ENCODE data around the gene CCDC85C. TPM values are rescaled to one million over a fixed set of nuclear protein-coding genes. Genes with fewer than 3 reads are reported as not detected.

The CCDC85C gene
- total and polyA plus RNA-seq, 2 experiments from 2014 or later = 4.5 to 24.9 TPM

DNA sequence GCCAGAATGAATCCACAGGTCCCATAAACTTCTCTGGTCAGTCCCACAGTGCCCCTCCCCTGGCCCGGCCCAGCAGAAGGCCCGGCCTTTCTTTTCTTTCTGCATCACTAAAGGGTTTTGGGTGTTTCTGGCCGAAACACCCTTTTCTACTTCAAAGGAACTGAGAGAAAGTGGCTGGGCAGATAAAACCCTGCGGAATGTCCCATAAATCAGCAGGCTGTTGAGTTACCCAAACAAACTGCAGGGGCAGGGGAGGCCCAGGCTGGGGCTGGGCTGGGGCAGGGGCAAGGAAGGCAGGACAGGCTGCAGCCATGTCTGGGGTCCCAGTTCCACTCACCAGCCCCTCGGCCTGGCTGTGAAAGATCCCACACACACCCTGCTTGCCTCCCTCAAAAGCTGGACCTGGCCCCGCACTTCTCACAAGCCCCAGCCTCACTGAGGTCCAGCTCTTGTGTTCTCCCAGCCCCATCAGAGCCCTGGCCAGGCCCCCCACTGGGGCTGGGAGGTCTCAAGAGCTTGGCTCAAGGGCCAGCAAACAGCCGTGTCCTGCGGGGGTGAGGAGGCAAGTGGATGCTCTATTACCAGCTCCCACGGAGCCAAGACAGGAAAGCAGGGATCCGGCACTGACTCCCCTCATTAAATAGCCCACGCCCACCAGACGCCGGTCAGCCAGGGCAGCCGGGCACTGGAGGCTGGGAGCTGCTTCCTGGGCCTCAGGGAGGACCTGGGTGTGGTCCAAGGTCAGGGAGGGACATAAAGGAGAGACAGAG lies 80.9 kb downstream of the CCDC85C start:
- Histone ChIP-seq H3F3A (replicated peaks; ENCODE audit: low read depth) (0 out of 2 replicates have a peak, but pooled peaks cover 8% of the 10 kb centered on the region), H3K4me1 (ENCODE audit: insufficient read depth) (peaks cover 38% of the 10 kb centered on the region), H3K9me2 (ENCODE audit: insufficient read depth) (no peaks in the 10 kb centered on the region), H3K27ac (ENCODE audit: low read depth) (peak overlapping the region; percentile 59), H3K36me3 (ENCODE audit: insufficient read depth) (no peaks in the 10 kb centered on the region), H3K4me3 (0 out of 2 replicates have a peak overlapping the region, but pooled peaks have one; percentile 26), H3K4me2 (peak overlapping the region; percentile 64), H3K27me3 (ENCODE audit: insufficient read depth) (no peaks in the 10 kb centered on the region), H4K20me1 (replicated peaks; ENCODE audit: insufficient read depth) (no peaks in the 10 kb centered on the region; the same call in 1 of the 2 replicates), H2AFZ (no peak overlapping the region), H3K79me2 (replicated peaks; ENCODE audit: insufficient read depth) (no peaks in the 10 kb centered on the region)
- DNase-seq (ENCODE audit: low spot score) (no peak), ATAC-seq (peak; percentile 17)
- Mint-ChIP-seq H3K27ac (no peak overlapping the region), H3K36me3 (ENCODE audit: low read depth) (no peaks in the 10 kb centered on the region; the same call in 2 of the 3 replicates), H3K4me3 (no peak overlapping the region), H3K27me3 (ENCODE audit: insufficient read depth, low read depth, poor library complexity) (peaks cover 13% of the 10 kb centered on the region), H3K4me1 (peaks cover 47% of the 10 kb centered on the region), H3K9me3 (no peaks in the 10 kb centered on the region)
- TF ChIP-seq EZH2phosphoT487 (IDR thresholded peaks at IDR 0.05; ENCODE audit: unreplicated experiment) (no peak), ZNF331 (CRISPR knock-in tag; IDR thresholded peaks at IDR 0.05; ENCODE audit: low read depth) (no peak), CREB1 (CRISPR knock-in tag; IDR thresholded peaks at IDR 0.05; ENCODE audit: low read depth) (no peak), POLR2AphosphoS5 (IDR thresholded peaks at IDR 0.05; ENCODE audit: low read depth) (no peak), STAT1 (IDR thresholded peaks at IDR 0.05; ENCODE audit: unreplicated experiment) (no peak), EZH2 (IDR thresholded peaks at IDR 0.05; ENCODE audit: low read depth, unreplicated experiment) (no peak), JUNB (IDR thresholded peaks at IDR 0.05; ENCODE audit: unreplicated experiment) (no peak)
- TF ChIP-seq, protein P1, sequence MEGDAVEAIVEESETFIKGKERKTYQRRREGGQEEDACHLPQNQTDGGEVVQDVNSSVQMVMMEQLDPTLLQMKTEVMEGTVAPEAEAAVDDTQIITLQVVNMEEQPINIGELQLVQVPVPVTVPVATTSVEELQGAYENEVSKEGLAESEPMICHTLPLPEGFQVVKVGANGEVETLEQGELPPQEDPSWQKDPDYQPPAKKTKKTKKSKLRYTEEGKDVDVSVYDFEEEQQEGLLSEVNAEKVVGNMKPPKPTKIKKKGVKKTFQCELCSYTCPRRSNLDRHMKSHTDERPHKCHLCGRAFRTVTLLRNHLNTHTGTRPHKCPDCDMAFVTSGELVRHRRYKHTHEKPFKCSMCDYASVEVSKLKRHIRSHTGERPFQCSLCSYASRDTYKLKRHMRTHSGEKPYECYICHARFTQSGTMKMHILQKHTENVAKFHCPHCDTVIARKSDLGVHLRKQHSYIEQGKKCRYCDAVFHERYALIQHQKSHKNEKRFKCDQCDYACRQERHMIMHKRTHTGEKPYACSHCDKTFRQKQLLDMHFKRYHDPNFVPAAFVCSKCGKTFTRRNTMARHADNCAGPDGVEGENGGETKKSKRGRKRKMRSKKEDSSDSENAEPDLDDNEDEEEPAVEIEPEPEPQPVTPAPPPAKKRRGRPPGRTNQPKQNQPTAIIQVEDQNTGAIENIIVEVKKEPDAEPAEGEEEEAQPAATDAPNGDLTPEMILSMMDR (conservative IDR thresholded peaks at IDR 0.05; ENCODE audit: low read depth in 2 of 2) = no peak

DNA sequence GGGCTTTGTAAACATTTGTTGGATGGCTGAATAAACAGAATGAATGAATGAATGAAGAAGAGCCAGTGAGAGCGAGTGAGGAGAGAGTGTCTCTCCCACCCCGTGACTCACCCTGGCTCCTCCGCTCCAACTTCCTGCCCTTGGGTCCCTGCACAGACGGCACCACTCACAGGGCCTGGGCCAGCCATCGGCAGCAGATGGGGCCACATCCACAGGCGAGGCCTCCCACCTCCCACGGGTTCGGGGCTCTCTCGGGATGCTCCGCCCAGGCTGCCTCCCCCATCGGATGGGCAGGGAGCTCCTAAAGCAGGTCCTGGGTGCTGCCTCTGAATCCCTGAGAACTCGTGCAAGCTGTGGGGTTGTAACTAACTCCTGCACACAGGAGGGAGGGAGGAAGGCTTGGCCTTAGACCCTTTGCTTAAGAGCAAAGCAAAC lies 81.5 kb downstream of the CCDC85C start:
- H3F3A ChIP-seq (replicated peaks; ENCODE audit: low read depth) = 0 out of 2 replicates have a peak, but pooled peaks cover 8% of the 10 kb centered on the region
- H3K4me3 Mint-ChIP-seq = no peak overlapping the region
- no peaks in the 10 kb centered on the region for H3K9me2 ChIP-seq (ENCODE audit: insufficient read depth)
- peak overlapping the region; percentile 64 for H3K4me2 ChIP-seq
- no peak overlapping the region for H3K4me3 ChIP-seq
- H3K9me3 Mint-ChIP-seq = no peaks in the 10 kb centered on the region
- H3K27ac Mint-ChIP-seq = no peak overlapping the region; the same call in 1 of the 2 replicates
- peaks cover 33% of the 10 kb centered on the region for H3K4me1 ChIP-seq (ENCODE audit: insufficient read depth)
- no peaks in the 10 kb centered on the region for H3K79me2 ChIP-seq (replicated peaks; ENCODE audit: insufficient read depth)
- no peak overlapping the region for H2AFZ ChIP-seq
- peaks cover 13% of the 10 kb centered on the region for H3K27me3 Mint-ChIP-seq (ENCODE audit: insufficient read depth, low read depth, poor library complexity)
- H4K20me1 ChIP-seq (replicated peaks; ENCODE audit: insufficient read depth) = no peaks in the 10 kb centered on the region; the same call in 1 of the 2 replicates
- peak overlapping the region; percentile 59 for H3K27ac ChIP-seq (ENCODE audit: low read depth)
- H3K36me3 Mint-ChIP-seq (ENCODE audit: low read depth) = no peaks in the 10 kb centered on the region; the same call in 2 of the 3 replicates
- no peak for DNase-seq (ENCODE audit: low spot score)
- TF ChIP-seq ZNF331 (CRISPR knock-in tag; IDR thresholded peaks at IDR 0.05; ENCODE audit: low read depth) = no peak
- TF ChIP-seq, protein P1 (conservative IDR thresholded peaks at IDR 0.05; ENCODE audit: low read depth in 2 of 2) = 0 out of 4 replicates have a peak, but pooled peaks of 1 of the 2 experiments have one; percentile 9
- no peak for TF ChIP-seq EZH2phosphoT487 (IDR thresholded peaks at IDR 0.05; ENCODE audit: unreplicated experiment)
- TF ChIP-seq JUNB (IDR thresholded peaks at IDR 0.05; ENCODE audit: unreplicated experiment) = no peak
- H3K4me1 Mint-ChIP-seq = peaks cover 42% of the 10 kb centered on the region
- no peaks in the 10 kb centered on the region for H3K36me3 ChIP-seq (ENCODE audit: insufficient read depth)
- no peaks in the 10 kb centered on the region for H3K27me3 ChIP-seq (ENCODE audit: insufficient read depth)
- ATAC-seq = peak; percentile 11
